ENCODE data around the gene PEDS1. TPM values are rescaled to one million over a fixed set of nuclear protein-coding genes. Genes with fewer than 3 reads are reported as not detected.

PEDS1 gene
- total RNA-seq, 1 donor from 2014 or later, result 9.5 TPM

GRCh38 chr20:50196248-50196647, 42.7 kb upstream of the PEDS1 start:
- TF ChIP-seq EZH2phosphoT487 (IDR thresholded peaks at IDR 0.05) (no peak), EZH2 (IDR thresholded peaks at IDR 0.05) (no peak)
- TF ChIP-seq, protein P1, sequence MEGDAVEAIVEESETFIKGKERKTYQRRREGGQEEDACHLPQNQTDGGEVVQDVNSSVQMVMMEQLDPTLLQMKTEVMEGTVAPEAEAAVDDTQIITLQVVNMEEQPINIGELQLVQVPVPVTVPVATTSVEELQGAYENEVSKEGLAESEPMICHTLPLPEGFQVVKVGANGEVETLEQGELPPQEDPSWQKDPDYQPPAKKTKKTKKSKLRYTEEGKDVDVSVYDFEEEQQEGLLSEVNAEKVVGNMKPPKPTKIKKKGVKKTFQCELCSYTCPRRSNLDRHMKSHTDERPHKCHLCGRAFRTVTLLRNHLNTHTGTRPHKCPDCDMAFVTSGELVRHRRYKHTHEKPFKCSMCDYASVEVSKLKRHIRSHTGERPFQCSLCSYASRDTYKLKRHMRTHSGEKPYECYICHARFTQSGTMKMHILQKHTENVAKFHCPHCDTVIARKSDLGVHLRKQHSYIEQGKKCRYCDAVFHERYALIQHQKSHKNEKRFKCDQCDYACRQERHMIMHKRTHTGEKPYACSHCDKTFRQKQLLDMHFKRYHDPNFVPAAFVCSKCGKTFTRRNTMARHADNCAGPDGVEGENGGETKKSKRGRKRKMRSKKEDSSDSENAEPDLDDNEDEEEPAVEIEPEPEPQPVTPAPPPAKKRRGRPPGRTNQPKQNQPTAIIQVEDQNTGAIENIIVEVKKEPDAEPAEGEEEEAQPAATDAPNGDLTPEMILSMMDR (IDR thresholded peaks at IDR 0.05), result no peak
- H3F3A ChIP-seq (ENCODE audit: low read depth), result peaks cover 10% of the 10 kb centered on the region
- H3K27ac Mint-ChIP-seq, result no peak overlapping the region
- H3K9ac ChIP-seq, result no peak overlapping the region
- DNase-seq (ENCODE audit: low spot score), result no peak
- H3K4me2 ChIP-seq, result no peak overlapping the region
- H3K4me1 Mint-ChIP-seq, result peaks cover 33% of the 10 kb centered on the region
- H2AFZ ChIP-seq (replicated peaks), result no peak overlapping the region
- no peaks in the 10 kb centered on the region for H3K36me3 ChIP-seq
- H3K27ac ChIP-seq, result no peak overlapping the region
- H3K27me3 Mint-ChIP-seq (ENCODE audit: insufficient read depth, low read depth), result peaks cover 7% of the 10 kb centered on the region
- peaks cover 15% of the 10 kb centered on the region for H4K20me1 ChIP-seq (ENCODE audit: low read depth)
- no peaks in the 10 kb centered on the region for H3K9me3 Mint-ChIP-seq
- no peaks in the 10 kb centered on the region for H3K79me2 ChIP-seq (ENCODE audit: low read depth)
- H3K27me3 ChIP-seq, result peaks cover 28% of the 10 kb centered on the region
- no peak overlapping the region for H3K4me3 Mint-ChIP-seq
- H3K9me3 ChIP-seq (ENCODE audit: low read depth), result no peaks in the 10 kb centered on the region
- peaks cover 12% of the 10 kb centered on the region for H3K4me1 ChIP-seq
- no peak overlapping the region for H3K4me3 ChIP-seq
- no peaks in the 10 kb centered on the region for H3K36me3 Mint-ChIP-seq

- H3K27ac ChIP-seq, result no peak overlapping the region
- H3F3A ChIP-seq (ENCODE audit: low read depth), result peaks cover 11% of the 10 kb centered on the region
- no peaks in the 10 kb centered on the region for H3K9me3 Mint-ChIP-seq
- H3K9ac ChIP-seq, result no peak overlapping the region
- H3K27me3 ChIP-seq, result peaks cover 31% of the 10 kb centered on the region
- no peak overlapping the region for H3K4me3 ChIP-seq
- peaks cover 7% of the 10 kb centered on the region for H3K27me3 Mint-ChIP-seq (ENCODE audit: insufficient read depth, low read depth)
- no peak overlapping the region for H3K4me2 ChIP-seq
- no peak for DNase-seq (ENCODE audit: low spot score)
- peaks cover 15% of the 10 kb centered on the region for H4K20me1 ChIP-seq (ENCODE audit: low read depth)
- H3K36me3 ChIP-seq, result no peaks in the 10 kb centered on the region
- H3K4me1 Mint-ChIP-seq, result peaks cover 29% of the 10 kb centered on the region
- no peak overlapping the region for H2AFZ ChIP-seq (replicated peaks)
- no peaks in the 10 kb centered on the region for H3K36me3 Mint-ChIP-seq
- no peak for TF ChIP-seq EZH2 (IDR thresholded peaks at IDR 0.05)
- TF ChIP-seq EZH2phosphoT487 (IDR thresholded peaks at IDR 0.05), result no peak
- TF ChIP-seq, protein P1 (IDR thresholded peaks at IDR 0.05), result no peak
- H3K27ac Mint-ChIP-seq, result no peak overlapping the region
- H3K79me2 ChIP-seq (ENCODE audit: low read depth), result no peaks in the 10 kb centered on the region
- H3K9me3 ChIP-seq (ENCODE audit: low read depth), result no peaks in the 10 kb centered on the region
- H3K4me1 ChIP-seq, result peaks cover 12% of the 10 kb centered on the region
- H3K4me3 Mint-ChIP-seq, result no peak overlapping the region
These were observed 42.1 kb upstream of the PEDS1 start for GRCh38 chr20:50195524-50196120.

GRCh38 chr20:50194831-50195523, 41.5 kb upstream of the PEDS1 start:
- peak overlapping the region; percentile 50 for H3K4me3 Mint-ChIP-seq
- H4K20me1 ChIP-seq (ENCODE audit: low read depth), result peaks cover 15% of the 10 kb centered on the region
- peaks cover 11% of the 10 kb centered on the region for H3F3A ChIP-seq (ENCODE audit: low read depth)
- H3K9me3 ChIP-seq (ENCODE audit: low read depth), result no peaks in the 10 kb centered on the region
- H3K27me3 ChIP-seq, result peaks cover 33% of the 10 kb centered on the region
- no peak for DNase-seq (ENCODE audit: low spot score)
- no peaks in the 10 kb centered on the region for H3K9me3 Mint-ChIP-seq
- no peaks in the 10 kb centered on the region for H3K36me3 Mint-ChIP-seq
- no peaks in the 10 kb centered on the region for H3K79me2 ChIP-seq (ENCODE audit: low read depth)
- no peak overlapping the region for H3K9ac ChIP-seq
- H3K4me2 ChIP-seq, result no peak overlapping the region
- no peak overlapping the region for H3K27ac ChIP-seq
- peaks cover 29% of the 10 kb centered on the region for H3K4me1 Mint-ChIP-seq
- no peak overlapping the region for H3K4me3 ChIP-seq
- peaks cover 12% of the 10 kb centered on the region for H3K4me1 ChIP-seq
- TF ChIP-seq EZH2 (IDR thresholded peaks at IDR 0.05) (no peak), EZH2phosphoT487 (IDR thresholded peaks at IDR 0.05) (no peak)
- no peak overlapping the region for H3K27ac Mint-ChIP-seq
- peaks cover 7% of the 10 kb centered on the region for H3K27me3 Mint-ChIP-seq (ENCODE audit: insufficient read depth, low read depth)
- H3K36me3 ChIP-seq, result no peaks in the 10 kb centered on the region
- H2AFZ ChIP-seq (replicated peaks), result no peak overlapping the region

DNA sequence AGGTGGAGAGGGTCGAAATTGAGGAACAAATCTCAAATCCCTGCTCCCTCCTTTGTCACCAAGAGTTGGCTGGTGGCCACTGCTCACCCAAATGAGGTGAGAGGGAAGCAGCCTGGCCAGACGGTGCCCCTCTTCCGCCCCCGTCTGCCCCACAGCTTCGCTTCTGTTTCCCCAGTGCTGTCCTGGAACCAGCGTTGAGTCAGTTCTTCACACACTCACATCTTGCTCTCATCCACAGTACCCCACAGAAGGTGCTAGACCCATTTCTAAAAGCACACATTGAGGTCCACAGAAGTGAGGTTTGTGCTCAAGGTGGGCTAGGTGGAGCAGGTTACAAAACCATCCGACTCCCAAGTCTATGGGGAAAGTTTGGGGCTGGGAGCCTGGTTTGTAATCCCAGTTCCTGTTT, 40.9 kb upstream of the PEDS1 start:
- Histone ChIP-seq H3K27me3 (peaks cover 38% of the 10 kb centered on the region), H3K9me3 (ENCODE audit: low read depth) (no peaks in the 10 kb centered on the region), H3K4me2 (no peak overlapping the region), H3F3A (ENCODE audit: low read depth) (peaks cover 11% of the 10 kb centered on the region), H3K4me1 (peaks cover 12% of the 10 kb centered on the region), H3K9ac (no peak overlapping the region), H4K20me1 (ENCODE audit: low read depth) (peaks cover 15% of the 10 kb centered on the region), H3K79me2 (ENCODE audit: low read depth) (no peaks in the 10 kb centered on the region), H3K27ac (no peak overlapping the region), H3K4me3 (no peak overlapping the region), H2AFZ (replicated peaks) (no peak overlapping the region), H3K36me3 (no peaks in the 10 kb centered on the region)
- no peaks in the 10 kb centered on the region for H3K36me3 Mint-ChIP-seq
- H3K27me3 Mint-ChIP-seq (ENCODE audit: insufficient read depth, low read depth), result peaks cover 7% of the 10 kb centered on the region
- peaks cover 29% of the 10 kb centered on the region for H3K4me1 Mint-ChIP-seq
- H3K4me3 Mint-ChIP-seq, result no peak overlapping the region
- H3K9me3 Mint-ChIP-seq, result no peaks in the 10 kb centered on the region
- DNase-seq (ENCODE audit: low spot score), result no peak
- no peak for TF ChIP-seq EZH2 (IDR thresholded peaks at IDR 0.05)
- TF ChIP-seq, protein P1 (IDR thresholded peaks at IDR 0.05), result no peak
- no peak for TF ChIP-seq EZH2phosphoT487 (IDR thresholded peaks at IDR 0.05)
- H3K27ac Mint-ChIP-seq, result no peak overlapping the region
